HG03469 (cell line): ENCODE results near the gene PDE4C.

Experiments
- ATAC-seq: cut with Tn5 transposase; IDR thresholded peaks from one replicate; pipeline ENCODE4 v1.9.1; 2021; ENCODE audit warnings: mild to moderate bottlenecking, moderate library complexity, moderate number of reproducible peaks; ENCODE audit not compliant: unreplicated experiment

PDE4C gene

DNA sequence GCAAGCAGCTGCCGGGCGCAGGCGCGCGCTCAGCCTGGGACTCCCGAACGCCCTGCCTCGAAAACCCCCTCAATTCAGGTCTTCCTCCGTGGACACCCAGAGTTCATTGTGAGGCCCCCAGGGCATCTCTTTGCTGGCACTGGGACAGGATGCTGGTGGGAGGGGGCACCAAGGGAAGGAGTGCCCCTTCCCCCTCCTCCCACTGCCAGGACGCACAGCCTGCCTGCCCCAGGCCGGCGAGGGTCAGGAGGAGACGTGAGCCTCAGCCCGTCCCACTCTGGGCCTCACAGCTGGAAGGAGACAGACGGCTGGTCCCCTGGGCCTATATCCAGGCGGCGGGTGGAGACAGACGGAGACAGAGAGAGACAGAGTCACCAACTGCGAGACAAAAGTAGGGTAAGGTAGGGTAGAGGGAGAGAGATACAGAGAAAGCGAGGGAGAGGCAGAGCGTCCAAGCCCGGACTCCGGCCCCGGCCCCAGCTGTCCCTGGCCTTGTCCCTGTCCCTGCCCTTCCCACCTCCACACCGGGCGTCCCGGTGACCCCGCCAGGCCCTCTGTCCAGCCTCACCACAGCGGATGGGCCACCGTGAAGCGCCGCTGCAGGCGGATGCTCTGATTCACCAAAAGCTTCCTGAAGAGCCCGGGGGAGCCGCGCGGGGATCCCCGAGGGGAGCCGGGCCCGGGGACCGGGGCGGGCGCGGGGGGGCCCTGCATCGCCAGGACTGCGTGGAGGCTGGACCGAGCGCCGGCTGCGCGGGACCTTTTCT, at the start of gene PDE4C:
Gene PDE4C (minus strand): TSS at position 737 of the 767 bp plus-strand sequence. CDS start 23 bp downstream, at position 714.
- ATAC-seq = no peak

- ATAC-seq = no peak
Measured at GRCh38 chr19:18274781-18275356, 48.6 kb upstream of the PDE4C start.

- ATAC-seq = no peak
Measured at GRCh38 chr19:18274219-18274780, 48.1 kb upstream of the PDE4C start, which contains the start of gene IQCN. TSS of gene IQCN (minus strand) at chr19:18274452. CDS start at chr19:18269478, 4,974 bp downstream.

DNA sequence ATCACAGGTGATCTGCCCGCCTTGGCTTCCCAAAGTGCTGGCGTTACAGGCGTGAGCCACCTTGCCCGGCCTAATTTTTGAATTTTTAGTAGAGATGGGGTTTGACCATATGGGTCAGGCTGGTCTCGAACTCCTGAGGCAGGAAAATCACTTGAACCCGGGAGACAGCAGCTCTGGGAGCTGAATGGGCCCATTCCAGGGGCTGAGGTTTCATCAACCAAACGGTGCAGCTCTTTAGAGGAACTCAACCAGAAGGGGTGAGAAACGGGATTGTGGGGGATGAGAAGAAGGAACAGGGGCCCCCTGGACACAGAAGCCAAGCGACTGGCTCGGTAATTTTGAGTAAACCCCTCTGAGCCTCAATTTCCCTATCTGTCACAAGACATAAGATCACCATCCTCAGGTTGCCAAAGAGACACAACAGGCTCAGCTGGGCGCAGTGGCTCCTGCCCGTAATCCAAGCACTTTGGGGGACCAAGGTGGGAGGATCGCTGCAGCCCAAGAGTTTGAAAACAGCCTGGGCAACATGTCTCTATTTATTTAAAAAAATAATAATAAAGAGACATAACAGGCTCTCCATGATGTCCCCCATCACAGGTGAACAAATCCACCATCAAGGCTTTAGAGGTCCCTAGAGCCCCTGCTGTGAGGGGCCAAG, 47.5 kb upstream of the PDE4C start:
- no peak for ATAC-seq

DNA sequence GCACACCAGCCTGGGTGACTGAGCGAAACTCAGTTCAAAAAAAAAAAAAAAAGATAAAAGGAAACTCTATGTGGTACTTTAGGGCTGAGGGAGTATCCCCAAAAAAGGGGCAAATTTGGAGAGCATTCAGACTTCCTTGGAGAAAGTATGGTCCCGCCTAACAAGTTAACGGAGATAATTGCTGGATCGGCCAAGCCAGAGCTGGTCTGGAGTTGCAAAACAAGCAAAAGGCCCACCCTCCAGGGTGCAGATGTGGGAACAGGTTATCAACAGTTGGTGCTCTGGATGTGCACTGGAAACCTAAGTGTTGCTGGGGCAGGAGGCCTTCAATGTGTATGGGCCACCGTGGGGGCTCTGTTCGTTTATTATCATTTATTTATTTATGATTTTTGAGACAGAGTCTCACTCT, 45.2 kb upstream of the PDE4C start:
- ATAC-seq = no peak

DNA sequence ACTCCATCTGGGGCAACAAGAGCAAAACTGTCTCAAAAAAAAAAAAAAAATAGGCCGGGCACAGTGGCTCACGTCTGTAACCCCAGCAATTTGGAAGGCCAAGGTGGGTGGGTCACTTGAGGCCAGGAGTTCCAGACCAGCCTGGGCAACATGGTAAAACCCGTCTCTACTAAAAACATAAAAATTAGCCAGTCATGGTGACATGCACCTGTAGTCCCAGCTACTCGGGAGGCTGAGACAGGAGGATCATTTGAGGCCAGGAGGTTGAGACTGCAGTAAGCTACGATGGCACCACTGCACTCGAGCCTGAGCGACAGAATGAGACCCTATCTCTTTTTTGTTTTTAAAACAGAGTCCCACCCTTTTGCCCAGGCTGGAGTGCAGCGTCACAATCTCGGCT, 44.1 kb upstream of the PDE4C start:
- no peak for ATAC-seq

DNA sequence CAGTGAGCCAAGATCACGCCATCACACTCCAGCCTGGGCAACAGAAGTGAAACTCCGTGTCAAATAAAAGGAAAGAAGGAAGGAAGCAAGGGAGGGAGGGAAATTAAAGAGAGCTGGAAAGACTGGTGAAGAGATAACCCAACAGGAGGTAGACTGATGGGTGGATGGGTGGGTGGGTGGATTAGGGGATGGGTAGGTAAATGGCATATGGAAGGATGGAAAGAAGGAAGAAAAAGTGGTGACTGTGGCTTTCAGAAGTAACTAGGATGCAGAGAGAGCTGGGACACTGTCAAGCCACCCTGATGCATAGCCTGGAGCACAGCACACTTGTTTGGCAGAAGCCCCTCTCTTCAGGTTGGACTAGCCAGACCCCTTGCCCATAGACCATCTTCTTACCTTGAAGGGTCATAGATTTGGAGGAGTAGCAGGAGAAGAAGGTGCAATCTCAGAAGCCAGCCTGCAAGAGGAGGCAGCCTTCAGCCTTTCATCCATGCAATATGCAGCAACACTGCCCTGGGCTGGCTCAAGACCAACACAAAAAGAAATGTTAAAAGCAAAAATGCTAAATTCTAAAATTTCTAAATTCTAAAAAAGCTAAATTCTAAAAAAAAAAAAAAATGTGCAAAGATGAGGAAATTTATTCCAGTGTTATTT, 43.0 kb upstream of the PDE4C start:
- no peak for ATAC-seq

GRCh38 chr19:18266771-18267686, 40.8 kb upstream of the PDE4C start:
- no peak for ATAC-seq

GRCh38 chr19:18265582-18265981, 39.3 kb upstream of the PDE4C start:
- no peak for ATAC-seq

GRCh38 chr19:18264971-18265540, 38.8 kb upstream of the PDE4C start:
- no peak for ATAC-seq

DNA sequence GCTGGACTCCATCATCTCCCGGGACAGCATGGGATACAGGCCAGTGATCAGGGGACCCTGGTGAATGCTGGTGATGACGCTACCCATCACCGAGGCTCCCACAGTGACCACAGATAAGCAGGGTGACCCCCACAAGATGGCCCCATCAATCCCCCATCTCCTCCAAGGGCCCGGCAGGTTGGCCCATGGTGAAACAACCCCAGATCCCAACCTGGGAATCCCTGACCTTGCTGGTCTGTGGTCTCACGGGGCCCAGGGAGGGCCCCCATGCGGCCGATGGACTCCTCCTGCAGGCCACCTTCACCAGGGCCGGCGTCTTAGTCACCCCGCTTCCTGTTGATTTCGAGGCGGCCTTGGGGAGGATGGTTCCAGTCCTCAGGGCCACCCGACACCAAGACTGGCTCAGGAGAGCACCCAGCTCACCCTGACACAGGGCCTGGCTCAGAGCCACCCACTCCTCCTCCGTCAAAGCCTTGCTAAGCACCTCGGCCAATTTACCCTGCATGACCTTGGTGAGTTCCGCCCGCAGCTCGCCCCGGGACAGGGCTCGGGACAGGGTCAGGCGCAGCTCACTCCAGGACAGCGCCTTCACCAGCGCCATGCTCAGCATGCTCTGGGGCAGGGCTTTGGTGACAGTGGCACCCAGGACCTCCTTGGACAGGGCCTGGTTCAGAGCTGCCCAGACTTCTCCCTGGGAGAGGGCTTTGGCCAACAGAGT, 38.1 kb upstream of the PDE4C start:
- ATAC-seq = no peak

DNA sequence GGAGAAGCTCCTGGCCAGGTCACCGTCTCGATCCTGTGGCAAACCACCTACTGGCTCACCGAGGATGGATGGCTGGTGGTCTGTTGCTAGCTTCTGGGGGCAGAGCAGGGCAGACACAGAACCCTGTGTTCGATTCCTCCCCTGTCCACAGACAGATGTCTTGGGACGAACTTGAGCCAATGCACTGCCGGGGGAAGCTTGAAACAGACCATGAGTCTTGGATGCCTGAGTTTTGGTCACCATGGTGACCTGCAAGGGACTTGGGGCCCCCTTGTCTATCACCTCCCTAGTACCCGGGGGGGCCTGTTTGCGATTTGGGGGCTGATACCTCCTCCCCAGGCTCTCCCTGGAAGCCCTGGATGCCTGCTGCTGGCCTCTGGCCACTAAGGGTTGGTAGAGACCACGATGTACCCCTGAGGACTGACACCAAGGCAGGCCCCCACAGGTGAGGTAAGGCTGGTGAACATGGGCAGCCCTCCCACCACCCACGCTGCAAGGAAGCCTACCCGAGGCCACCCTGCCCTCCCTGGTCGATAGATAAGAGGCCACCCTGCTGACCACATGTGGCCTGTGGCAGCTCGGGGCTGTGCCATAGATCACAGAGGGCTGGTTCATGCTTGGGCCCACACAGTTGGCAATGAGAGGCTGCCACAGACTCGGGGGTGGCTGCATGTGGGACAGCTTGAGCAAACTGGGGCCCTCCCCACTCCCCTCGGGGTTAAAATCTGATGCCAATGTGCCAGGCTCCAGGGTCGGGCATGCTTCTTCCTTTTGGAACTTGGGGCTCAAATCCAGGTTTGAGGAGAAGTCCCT, 37.3 kb upstream of the PDE4C start:
- no peak for ATAC-seq

- no peak for ATAC-seq
Measured at GRCh38 chr19:18262917-18263316, 36.7 kb upstream of the PDE4C start.

DNA sequence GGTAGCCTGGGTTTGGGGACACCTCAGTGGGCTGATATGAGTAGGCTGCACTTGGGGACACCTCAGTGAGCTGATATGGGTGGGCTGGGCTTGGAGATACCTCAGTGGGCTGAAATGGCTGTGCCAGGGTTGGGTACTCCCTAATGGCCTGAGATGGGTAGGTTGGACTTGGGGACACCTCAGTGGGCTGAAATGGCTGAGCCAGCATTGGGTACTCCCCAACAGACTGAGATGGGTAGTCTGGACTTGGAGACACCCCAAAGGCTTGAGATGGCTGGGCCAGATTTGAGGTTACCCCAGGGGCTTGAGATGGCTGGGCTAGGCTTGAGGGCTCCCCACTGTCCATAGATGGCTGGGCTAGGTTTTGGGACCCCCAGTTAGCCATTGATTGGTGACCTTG, 35.9 kb upstream of the PDE4C start:
- no peak for ATAC-seq

DNA sequence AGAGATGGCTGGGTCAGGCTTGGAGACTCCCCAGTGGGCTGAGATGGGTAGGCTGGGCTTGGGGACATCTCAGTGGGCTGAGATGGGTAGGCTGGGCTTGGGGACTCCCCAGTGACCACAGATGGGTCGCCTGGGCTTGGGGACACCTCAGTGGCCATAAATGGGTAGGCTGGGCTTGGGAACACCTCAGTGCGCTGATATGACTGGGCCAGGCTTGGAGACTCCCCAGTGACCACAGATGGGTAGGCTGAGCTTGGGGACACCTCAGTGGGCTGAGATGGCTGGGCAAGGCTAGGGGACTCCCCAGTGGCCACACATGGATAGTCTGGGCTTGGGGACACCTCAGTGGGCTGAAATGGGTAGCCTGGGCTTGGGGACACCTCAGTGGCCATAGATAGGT, 35.2 kb upstream of the PDE4C start:
- no peak for ATAC-seq

GRCh38 chr19:18259893-18260292, 33.7 kb upstream of the PDE4C start:
- ATAC-seq = no peak

- no peak for ATAC-seq
Measured at GRCh38 chr19:18257503-18258470, 31.5 kb upstream of the PDE4C start.
